Mesendoderm (in vitro differentiated cells): ENCODE data around the gene SLC52A1.

Experiments used
- DNase-seq: peaks from one replicate; pipeline ENCODE4 v3.0.0; 2013
- H2AK5ac ChIP-seq: 2 replicates; pipeline ENCODE4 v1.6.1; 2013; ENCODE audit warnings: low read length, inconsistent platforms
- H2BK120ac ChIP-seq: 2 replicates; pipeline ENCODE4 v1.6.1; 2013; ENCODE audit warnings: low read depth, mild to moderate bottlenecking, low read length, moderate library complexity, mixed read lengths
- H2BK15ac ChIP-seq: replicated peaks from 2 replicates; pipeline ENCODE4 v1.6.1; 2013; ENCODE audit warnings: low read depth, mild to moderate bottlenecking, moderate library complexity
- H2BK5ac ChIP-seq: 2 replicates; pipeline ENCODE4 v1.6.1; 2013; ENCODE audit warnings: low read length, inconsistent platforms
- H3K18ac ChIP-seq: 2 replicates; pipeline ENCODE4 v1.6.1; 2013; ENCODE audit warnings: mild to moderate bottlenecking, low read length, mixed read lengths
- H3K23ac ChIP-seq: one replicate; pipeline ENCODE4 v1.6.1; 2013; ENCODE audit warnings: low read length
- H3K27ac ChIP-seq: 2 replicates; pipeline ENCODE4 v1.5.1; 2013; ENCODE audit warnings: low read depth, mild to moderate bottlenecking, inconsistent platforms, low read length, moderate library complexity
- H3K27me3 ChIP-seq: 2 replicates; pipeline ENCODE4 v1.6.1; 2013; ENCODE audit warnings: low read length, control low read depth, mild to moderate bottlenecking, inconsistent platforms; ENCODE audit not compliant: insufficient read depth, poor library complexity
- H3K36me3 ChIP-seq: 2 replicates; pipeline ENCODE4 v1.6.1; 2013; ENCODE audit warnings: low read length, inconsistent platforms; ENCODE audit not compliant: control insufficient read depth, insufficient read depth
- H3K4ac ChIP-seq: one replicate; pipeline ENCODE4 v1.6.1; 2013; ENCODE audit warnings: low read depth, mild to moderate bottlenecking, low read length, moderate library complexity
- H3K4me1 ChIP-seq: 2 replicates; pipeline ENCODE4 v1.6.1; 2013; ENCODE audit warnings: low read depth, low read length, inconsistent platforms; ENCODE audit not compliant: control insufficient read depth
- H3K4me2 ChIP-seq: 2 replicates; pipeline ENCODE4 v1.6.1; 2013; ENCODE audit warnings: low read length
- H3K4me3 ChIP-seq: 2 replicates; pipeline ENCODE4 v1.5.1; 2013; ENCODE audit warnings: mild to moderate bottlenecking, low read length
- H3K56ac ChIP-seq: one replicate; pipeline ENCODE4 v1.6.1; 2013; ENCODE audit warnings: low read length
- H3K79me1 ChIP-seq: 2 replicates; pipeline ENCODE4 v1.6.1; 2013; ENCODE audit warnings: low read length, inconsistent platforms
- H3K79me2 ChIP-seq: 2 replicates; pipeline ENCODE4 v1.6.1; 2013; ENCODE audit warnings: mild to moderate bottlenecking, low read length; ENCODE audit not compliant: control insufficient read depth, insufficient read depth
- H3K9ac ChIP-seq: 2 replicates; pipeline ENCODE4 v1.6.1; 2013; ENCODE audit warnings: low read length, inconsistent platforms
- H4K5ac ChIP-seq: one replicate; pipeline ENCODE4 v1.6.1; 2013; ENCODE audit warnings: low read length
- H4K8ac ChIP-seq: one replicate; pipeline ENCODE4 v1.6.1; 2013; ENCODE audit warnings: low read depth, mild to moderate bottlenecking, control low read depth, low read length, moderate library complexity
- WGBS: extraction: QIAGEN DNeasy Blood & Tissue Kit; methylation state at CpG from one replicate; pipeline ENCODE4 v1.1.7; 2013; ENCODE audit warnings: low lambda C conversion rate, missing lambda C conversion rate; ENCODE audit not compliant: insufficient coverage; ENCODE audit errors: extremely low coverage; 5-methylcytosine and 5-hydroxymethylcytosine counted together

The SLC52A1 gene

GRCh38 chr17:5042157-5043022 lies 7.2 kb upstream of the SLC52A1 start:
- Histone ChIP-seq H3K27ac (no peak overlapping the region), H3K18ac (no peak overlapping the region), H3K23ac (no peak overlapping the region), H3K4ac (no peak overlapping the region), H3K36me3 (no peaks in the 10 kb centered on the region), H3K4me3 (no peak overlapping the region), H3K27me3 (no peaks in the 10 kb centered on the region), H4K5ac (no peak overlapping the region), H3K9ac (no peak overlapping the region), H2BK120ac (no peak overlapping the region), H4K8ac (no peak overlapping the region), H3K56ac (no peak overlapping the region), H3K79me1 (no peaks in the 10 kb centered on the region), H2BK5ac (no peak overlapping the region), H3K79me2 (no peaks in the 10 kb centered on the region), H3K4me1 (no peaks in the 10 kb centered on the region), H3K4me2 (no peak overlapping the region), H2BK15ac (no peak overlapping the region), H2AK5ac (no peak overlapping the region)
- WGBS = no CpG with 5 or more reads among the region's 15 CpGs
- no peak for DNase-seq

DNA sequence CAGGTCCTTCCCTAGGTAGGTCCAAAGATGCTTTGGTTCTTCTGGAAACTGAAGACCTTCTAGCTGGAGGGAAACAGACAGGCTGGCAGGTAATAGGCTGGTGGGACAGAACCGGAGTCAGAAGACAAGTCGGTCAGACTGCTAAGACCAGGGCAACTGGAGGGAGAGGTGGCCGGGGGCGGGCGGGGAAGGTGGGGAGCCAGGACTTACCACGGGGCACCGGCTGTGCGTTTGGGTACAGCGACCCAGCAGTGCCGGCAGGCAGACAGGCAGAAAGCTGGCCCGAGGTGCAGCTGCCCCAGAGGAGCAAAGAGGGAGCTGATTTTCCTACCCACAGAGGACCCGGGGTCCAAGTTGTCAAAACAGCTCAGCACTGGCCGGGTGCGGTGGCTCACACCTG lies 575 bp downstream of the SLC52A1 start:
- Histone ChIP-seq H2AK5ac (no peak overlapping the region), H3K79me2 (no peaks in the 10 kb centered on the region), H3K23ac (no peak overlapping the region), H3K27me3 (no peaks in the 10 kb centered on the region), H2BK5ac (no peak overlapping the region), H4K8ac (no peak overlapping the region), H3K9ac (no peak overlapping the region), H4K5ac (no peak overlapping the region), H3K4me2 (no peak overlapping the region), H3K56ac (no peak overlapping the region), H3K4me3 (no peak overlapping the region), H3K27ac (no peak overlapping the region), H3K36me3 (no peaks in the 10 kb centered on the region), H3K18ac (no peak overlapping the region), H3K4me1 (no peaks in the 10 kb centered on the region), H2BK120ac (no peak overlapping the region), H2BK15ac (no peak overlapping the region), H3K79me1 (no peaks in the 10 kb centered on the region), H3K4ac (no peak overlapping the region)
- no peak for DNase-seq
- no CpG with 5 or more reads among the region's 14 CpGs for WGBS

- Histone ChIP-seq H2AK5ac (no peak overlapping the region), H3K79me2 (no peaks in the 10 kb centered on the region), H4K8ac (no peak overlapping the region), H3K56ac (no peak overlapping the region), H4K5ac (no peak overlapping the region), H3K27ac (no peak overlapping the region), H3K9ac (no peak overlapping the region), H3K27me3 (no peaks in the 10 kb centered on the region), H3K79me1 (no peaks in the 10 kb centered on the region), H3K4me2 (no peak overlapping the region), H2BK15ac (no peak overlapping the region), H2BK5ac (no peak overlapping the region), H3K36me3 (no peaks in the 10 kb centered on the region), H3K18ac (no peak overlapping the region), H3K4me3 (no peak overlapping the region), H3K4me1 (no peaks in the 10 kb centered on the region), H3K23ac (no peak overlapping the region), H3K4ac (no peak overlapping the region), H2BK120ac (no peak overlapping the region)
- DNase-seq = no peak
- WGBS = no CpG with 5 or more reads among the region's 5 CpGs
Measured at GRCh38 chr17:5034063-5034462, 1.2 kb downstream of the SLC52A1 start.

DNA sequence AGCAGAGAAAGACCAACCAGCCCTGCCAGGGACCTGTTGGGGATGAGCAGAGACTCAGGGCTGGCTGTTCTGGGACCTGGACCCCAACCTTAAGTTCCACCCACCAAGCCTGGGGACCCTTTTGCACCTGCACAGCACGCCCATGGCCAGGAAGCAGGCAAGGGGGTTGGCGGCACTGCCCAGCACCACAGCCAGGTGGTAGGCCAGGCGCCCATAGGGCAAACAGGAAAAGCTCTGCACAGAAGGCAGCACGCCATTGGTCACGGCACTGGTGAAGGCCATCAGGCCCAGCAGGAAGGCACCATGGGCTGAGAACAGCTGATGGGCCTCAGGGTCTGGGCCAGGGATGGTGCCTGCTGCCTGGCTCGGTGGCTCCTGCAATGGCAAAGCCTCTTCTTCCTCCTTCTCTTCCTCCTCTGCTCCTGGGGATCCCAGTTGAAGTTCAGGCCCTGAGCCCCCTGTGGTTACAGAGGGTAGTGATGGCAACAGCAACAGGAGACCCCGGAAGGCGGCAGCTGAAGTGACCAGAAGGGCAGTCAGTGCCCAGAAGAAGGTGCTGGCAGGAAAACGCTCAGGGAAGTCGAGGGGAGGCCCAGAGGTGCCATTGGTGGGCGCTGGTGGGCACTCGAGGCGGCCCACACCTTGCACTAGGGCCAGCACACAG lies 1.7 kb downstream of the SLC52A1 start:
- no peak overlapping the region for H3K4ac ChIP-seq
- WGBS = no CpG with 5 or more reads among the region's 13 CpGs
- no peak overlapping the region for H2BK5ac ChIP-seq

GRCh38 chr17:5032865-5033264 lies 2.4 kb downstream of the SLC52A1 start:
- Histone ChIP-seq H3K56ac (no peak overlapping the region), H4K8ac (no peak overlapping the region), H3K4ac (no peak overlapping the region), H3K79me1 (no peaks in the 10 kb centered on the region), H2BK5ac (no peak overlapping the region), H3K27ac (no peak overlapping the region), H3K18ac (no peak overlapping the region), H3K79me2 (no peaks in the 10 kb centered on the region), H2BK15ac (no peak overlapping the region), H2BK120ac (no peak overlapping the region), H3K4me1 (no peaks in the 10 kb centered on the region), H3K9ac (no peak overlapping the region), H2AK5ac (no peak overlapping the region), H3K36me3 (no peaks in the 10 kb centered on the region), H3K27me3 (no peaks in the 10 kb centered on the region), H3K23ac (no peak overlapping the region), H3K4me2 (no peak overlapping the region), H4K5ac (no peak overlapping the region), H3K4me3 (no peak overlapping the region)
- WGBS = no CpG with 5 or more reads among the region's 6 CpGs
- no peak for DNase-seq

More for the DNA sequence above, 1.7 kb downstream of the SLC52A1 start:
- Histone ChIP-seq H3K79me1 (no peaks in the 10 kb centered on the region), H2BK15ac (no peak overlapping the region), H3K4me3 (no peak overlapping the region), H2AK5ac (no peak overlapping the region), H3K9ac (no peak overlapping the region), H4K5ac (no peak overlapping the region), H3K4me2 (no peak overlapping the region), H3K79me2 (no peaks in the 10 kb centered on the region), H3K4me1 (no peaks in the 10 kb centered on the region), H3K27me3 (no peaks in the 10 kb centered on the region), H3K27ac (no peak overlapping the region), H3K23ac (no peak overlapping the region), H3K56ac (no peak overlapping the region), H2BK120ac (no peak overlapping the region), H3K18ac (no peak overlapping the region), H4K8ac (no peak overlapping the region), H3K36me3 (no peaks in the 10 kb centered on the region)
- DNase-seq = no peak
